ENCODE data around the gene DNAJB6. TPM values are rescaled to one million over a fixed set of nuclear protein-coding genes. Genes with fewer than 3 reads are reported as not detected.

DNAJB6 gene
- total RNA-seq, 4 donors from 2014 or later: 82.5 to 149 (median 94.7) TPM

- ATAC-seq (ENCODE audit: low FRiP score) (no peak), DNase-seq (ENCODE audit: low spot score) (no peak)
- no peak for TF ChIP-seq CTCF (IDR thresholded peaks at IDR 0.05)
Observed at GRCh38 chr7:157431173-157431950, 94.6 kb downstream of the DNAJB6 start.

- no peak for ATAC-seq (ENCODE audit: low FRiP score)
- TF ChIP-seq CTCF (IDR thresholded peaks at IDR 0.05): no peak
- DNase-seq (ENCODE audit: low spot score): no peak
Observed at GRCh38 chr7:157431951-157432540, 95.2 kb downstream of the DNAJB6 start.

GRCh38 chr7:157432541-157432956 lies 95.7 kb downstream of the DNAJB6 start:
- TF ChIP-seq CTCF (IDR thresholded peaks at IDR 0.05): no peak
- ATAC-seq (ENCODE audit: low FRiP score): peak; percentile 26
- DNase-seq (ENCODE audit: low spot score): no peak

GRCh38 chr7:157432957-157433576 lies 96.3 kb downstream of the DNAJB6 start:
- ATAC-seq (ENCODE audit: low FRiP score) (no peak), DNase-seq (ENCODE audit: low spot score) (no peak)
- no peak for TF ChIP-seq CTCF (IDR thresholded peaks at IDR 0.05)

- TF ChIP-seq CTCF (IDR thresholded peaks at IDR 0.05): no peak
- ATAC-seq (ENCODE audit: low FRiP score) (no peak), DNase-seq (ENCODE audit: low spot score) (no peak)
Observed at GRCh38 chr7:157433628-157434027, 96.8 kb downstream of the DNAJB6 start.

- ATAC-seq (ENCODE audit: low FRiP score) (no peak), DNase-seq (ENCODE audit: low spot score) (no peak)
- TF ChIP-seq CTCF (IDR thresholded peaks at IDR 0.05): no peak
Observed at GRCh38 chr7:157434231-157434630, 97.4 kb downstream of the DNAJB6 start.
